Measurements from ENCODE around the gene ITPR3. TPM values are rescaled to one million over a fixed set of nuclear protein-coding genes. Genes with fewer than 3 reads are reported as not detected.

Gene ITPR3
- total RNA-seq, 4 donors from 2014 or later: 76.8 to 101 (median 93.9) TPM

DNA sequence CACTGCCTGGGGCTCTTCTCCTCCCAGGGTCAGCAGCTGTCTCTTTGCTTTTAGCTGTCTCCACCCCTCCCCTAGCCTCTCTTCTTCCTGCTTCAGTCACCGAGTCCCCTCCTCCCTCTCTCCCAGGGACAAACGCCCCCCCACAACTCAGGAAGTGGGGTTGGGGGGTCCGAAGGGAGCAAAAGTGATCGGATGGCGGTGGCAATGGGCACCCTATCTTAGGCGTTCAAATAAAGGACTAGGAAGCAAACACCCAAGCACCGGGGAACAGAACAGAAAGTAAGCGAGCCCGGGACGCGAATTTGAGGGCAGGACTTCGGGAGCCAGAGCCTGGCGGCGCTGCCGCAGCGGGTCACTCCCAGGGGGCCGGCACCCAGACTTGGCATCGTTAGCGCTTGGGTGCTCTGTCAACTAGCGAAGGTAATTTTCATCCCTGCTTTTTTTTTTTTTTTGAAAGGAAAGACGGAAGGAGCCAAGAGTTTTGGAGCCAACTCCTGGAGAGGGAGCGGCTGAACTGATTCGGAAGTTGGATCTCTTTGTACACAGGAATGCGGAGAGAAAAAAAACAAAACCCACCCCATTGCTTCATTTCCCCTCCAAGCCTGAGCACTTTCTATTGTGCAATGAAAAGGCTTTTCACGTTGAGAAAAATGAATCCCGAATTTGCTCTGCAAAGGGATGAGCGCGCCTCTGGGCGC lies 815 bp upstream of the ITPR3 start:
- TF ChIP-seq, protein P1, sequence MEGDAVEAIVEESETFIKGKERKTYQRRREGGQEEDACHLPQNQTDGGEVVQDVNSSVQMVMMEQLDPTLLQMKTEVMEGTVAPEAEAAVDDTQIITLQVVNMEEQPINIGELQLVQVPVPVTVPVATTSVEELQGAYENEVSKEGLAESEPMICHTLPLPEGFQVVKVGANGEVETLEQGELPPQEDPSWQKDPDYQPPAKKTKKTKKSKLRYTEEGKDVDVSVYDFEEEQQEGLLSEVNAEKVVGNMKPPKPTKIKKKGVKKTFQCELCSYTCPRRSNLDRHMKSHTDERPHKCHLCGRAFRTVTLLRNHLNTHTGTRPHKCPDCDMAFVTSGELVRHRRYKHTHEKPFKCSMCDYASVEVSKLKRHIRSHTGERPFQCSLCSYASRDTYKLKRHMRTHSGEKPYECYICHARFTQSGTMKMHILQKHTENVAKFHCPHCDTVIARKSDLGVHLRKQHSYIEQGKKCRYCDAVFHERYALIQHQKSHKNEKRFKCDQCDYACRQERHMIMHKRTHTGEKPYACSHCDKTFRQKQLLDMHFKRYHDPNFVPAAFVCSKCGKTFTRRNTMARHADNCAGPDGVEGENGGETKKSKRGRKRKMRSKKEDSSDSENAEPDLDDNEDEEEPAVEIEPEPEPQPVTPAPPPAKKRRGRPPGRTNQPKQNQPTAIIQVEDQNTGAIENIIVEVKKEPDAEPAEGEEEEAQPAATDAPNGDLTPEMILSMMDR (IDR thresholded peaks at IDR 0.05): no peak
- TF ChIP-seq EP300 (IDR thresholded peaks at IDR 0.05) (peak in 1 of 2 donors; percentile 58), POLR2A (IDR thresholded peaks at IDR 0.05) (peak in 1 of 2 donors; percentile 4)
- peak in 1 of 2 donors; percentile 33 for DNase-seq (ENCODE audit: low spot score in 2 of 2)
- Histone ChIP-seq H3K27me3 (no peaks in the 10 kb centered on the region), H3K4me1 (peaks cover 0 to 55% (median 41%) of the 10 kb centered on the region in 4 donors), H3K9me3 (no peaks in the 10 kb centered on the region), H3K27ac (peak overlapping the region; percentile 86 to 98 (median 94)), H3K4me3 (peak overlapping the region; percentile 54 to 92 (median 69)), H3K36me3 (peaks cover 0 to 5% (median 0%) of the 10 kb centered on the region in 3 donors)
- 0% methylated on average over 26 to 29 of the region's 29 CpGs for WGBS, 2 donors

DNA sequence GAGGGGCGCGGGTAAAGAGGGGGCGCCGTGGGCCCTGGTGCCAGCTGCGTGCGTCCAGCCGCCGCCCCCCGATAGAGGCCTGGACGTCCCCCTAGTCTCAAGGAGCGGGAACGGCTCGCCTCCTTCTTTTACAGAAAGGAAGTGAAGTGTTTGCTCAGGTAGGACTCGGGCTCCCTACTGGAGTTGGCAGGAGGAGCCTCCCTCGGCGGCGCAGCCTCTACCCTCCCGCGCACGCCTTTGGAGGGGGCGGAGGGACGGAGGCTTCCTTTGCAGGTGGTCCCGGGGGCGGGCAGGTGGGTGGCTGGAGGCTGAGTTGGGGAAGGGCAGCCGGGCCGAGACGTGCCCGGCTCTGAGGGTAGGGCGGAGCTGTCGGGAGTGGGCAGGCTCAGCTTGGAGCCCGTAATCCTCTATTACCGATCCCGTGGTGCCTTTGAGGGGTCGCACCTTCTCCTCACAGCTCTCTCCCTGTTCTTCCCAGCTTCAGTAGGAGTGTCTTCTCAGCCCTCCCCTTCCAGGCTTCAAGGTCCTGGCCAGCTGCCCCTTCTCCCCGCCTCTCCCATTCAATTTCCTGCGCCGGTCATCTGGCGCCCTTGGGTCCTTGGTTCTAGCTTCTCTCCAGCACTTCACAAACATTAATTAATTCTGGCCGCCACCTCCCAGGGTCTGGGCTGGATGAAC lies 728 bp downstream of the ITPR3 start:
- peak overlapping the region; percentile 86 to 98 (median 94) for H3K27ac ChIP-seq
- DNase-seq (ENCODE audit: low spot score in 2 of 2): peak in 1 of 2 donors; percentile 53
- no peaks in the 10 kb centered on the region for H3K27me3 ChIP-seq

DNA sequence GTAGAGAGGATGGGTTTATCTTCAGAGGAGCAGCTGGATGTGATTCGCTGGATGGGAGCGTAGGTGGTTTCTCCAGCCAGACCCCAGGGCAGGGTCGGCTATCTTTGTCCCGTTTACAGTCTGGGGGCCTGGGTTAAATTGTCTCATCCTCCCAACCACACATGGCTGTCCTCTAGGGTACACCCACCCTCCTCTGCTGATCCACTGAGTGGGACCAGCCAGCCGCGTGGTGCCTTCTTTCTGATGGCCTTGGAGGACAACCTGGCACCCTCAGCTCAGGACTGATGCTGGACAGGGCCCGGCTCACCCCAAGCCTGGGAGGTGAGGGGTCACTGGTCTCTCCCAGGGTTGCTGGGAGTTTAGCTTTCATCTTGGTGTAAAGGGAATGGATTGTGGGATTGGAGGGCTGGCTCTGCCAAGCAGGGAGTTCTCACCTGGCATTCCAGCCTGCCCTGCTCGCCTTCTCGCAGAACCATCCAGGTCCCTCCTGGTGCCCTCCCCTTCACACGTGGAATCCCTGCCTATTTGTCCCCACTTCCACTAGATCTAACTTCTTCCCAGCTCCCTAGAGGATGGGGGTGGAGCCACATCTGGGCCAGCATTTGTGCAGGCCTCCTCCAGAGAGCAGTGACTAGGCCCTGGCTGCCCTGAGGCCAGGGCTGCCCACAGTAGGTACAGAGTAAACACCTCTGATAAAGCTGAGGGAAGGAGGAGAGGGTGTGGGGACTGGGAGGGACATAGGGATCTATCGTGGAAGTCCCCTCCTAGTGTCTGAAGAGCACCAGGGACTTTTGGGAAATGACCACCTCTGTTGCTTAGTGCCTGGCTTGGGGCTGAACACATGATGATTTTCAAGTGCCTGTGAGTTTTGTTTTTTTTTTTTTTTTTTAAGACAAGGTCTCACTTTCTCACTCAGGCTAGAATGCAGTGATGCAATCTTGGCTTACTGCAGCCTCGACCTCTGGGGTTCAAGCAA lies 1.6 kb downstream of the ITPR3 start:
- WGBS, 2 donors: 41 to 49% methylated on average over 11 to 12 of the region's 12 CpGs
- H3K4me3 ChIP-seq: peak overlapping the region in 3 of 4 donors; percentile 66 to 92 (median 91)
- H3K9me3 ChIP-seq: no peaks in the 10 kb centered on the region
- peak overlapping the region; percentile 86 to 98 (median 94) for H3K27ac ChIP-seq
- DNase-seq (ENCODE audit: low spot score in 2 of 2): no peak
- TF ChIP-seq, protein P1 (IDR thresholded peaks at IDR 0.05): no peak
- no peak for TF ChIP-seq POLR2A (IDR thresholded peaks at IDR 0.05)
- no peak for TF ChIP-seq EP300 (IDR thresholded peaks at IDR 0.05)
- peaks cover 0 to 5% (median 0%) of the 10 kb centered on the region in 3 donors for H3K36me3 ChIP-seq
- H3K27me3 ChIP-seq: no peaks in the 10 kb centered on the region
- peaks cover 0 to 78% (median 49%) of the 10 kb centered on the region in 4 donors for H3K4me1 ChIP-seq

More for the DNA sequence above, 728 bp downstream of the ITPR3 start:
- Histone ChIP-seq H3K36me3 (peaks cover 0 to 5% (median 0%) of the 10 kb centered on the region in 3 donors), H3K4me1 (peaks cover 0 to 69% (median 44%) of the 10 kb centered on the region in 4 donors), H3K9me3 (no peaks in the 10 kb centered on the region), H3K4me3 (peak overlapping the region; percentile 54 to 92 (median 78))
- 8 to 13% methylated on average over 15 to 39 of the region's 39 CpGs for WGBS, 2 donors
- TF ChIP-seq EP300 (IDR thresholded peaks at IDR 0.05): no peak
- TF ChIP-seq, protein P1 (IDR thresholded peaks at IDR 0.05): no peak
- no peak for TF ChIP-seq POLR2A (IDR thresholded peaks at IDR 0.05)

DNA sequence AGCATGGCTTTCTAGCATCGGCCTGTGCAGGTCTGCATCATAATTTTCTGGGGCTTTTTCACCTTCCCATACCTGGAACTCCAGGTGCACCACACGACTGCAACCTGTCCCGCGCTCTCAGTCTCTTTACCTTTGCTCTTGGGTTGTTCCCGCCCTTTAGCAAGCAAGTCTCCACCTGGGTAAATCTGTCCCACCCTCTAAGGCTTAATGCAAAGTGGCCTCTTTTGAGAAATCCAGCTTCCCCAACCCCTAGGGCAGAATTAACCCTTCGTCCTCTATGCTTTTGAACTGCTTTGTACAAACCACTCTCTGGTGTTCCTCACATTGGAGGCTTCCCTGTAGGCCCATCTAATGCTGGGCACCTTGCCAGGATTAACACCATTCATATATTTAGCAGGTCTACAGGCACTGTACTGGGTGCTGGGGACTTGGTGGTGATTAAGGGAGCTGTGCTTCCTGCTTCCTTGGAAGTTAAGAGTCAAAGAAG lies 2.8 kb downstream of the ITPR3 start:
- Histone ChIP-seq H3K4me1 (peaks cover 0 to 86% (median 58%) of the 10 kb centered on the region in 4 donors), H3K9me3 (no peaks in the 10 kb centered on the region), H3K27ac (peak overlapping the region in 3 of 4 donors; percentile 67 to 98 (median 90)), H3K27me3 (no peaks in the 10 kb centered on the region), H3K36me3 (peaks cover 0 to 5% (median 0%) of the 10 kb centered on the region in 3 donors), H3K4me3 (no peak overlapping the region)
- TF ChIP-seq, protein P1 (IDR thresholded peaks at IDR 0.05): no peak
- TF ChIP-seq POLR2A (IDR thresholded peaks at IDR 0.05) (no peak), EP300 (IDR thresholded peaks at IDR 0.05) (no peak)
- WGBS, 2 donors: 76 to 78% methylated on average over 6 of the region's 6 CpGs
- DNase-seq (ENCODE audit: low spot score in 2 of 2): no peak
